Nephron progenitor cell (in vitro differentiated cells): ENCODE measurements around the gene CHAT.

ENCODE experiments used
- DNase-seq: peaks from one replicate; pipeline ENCODE4 v3.0.0; 2021
- H3K27ac Mint-ChIP-seq: 2 replicates; pipeline ENCODE4 v1.8.0; 2021; ENCODE audit warnings: mild to moderate bottlenecking, moderate library complexity, mixed read lengths
- H3K27me3 Mint-ChIP-seq: 2 replicates; pipeline ENCODE4 v1.8.0; 2021; ENCODE audit warnings: mild to moderate bottlenecking, low read depth, mixed read lengths; ENCODE audit not compliant: poor library complexity
- H3K36me3 Mint-ChIP-seq: 2 replicates; pipeline ENCODE4 v1.8.0; 2021; ENCODE audit warnings: low read depth, mixed read lengths
- H3K4me1 Mint-ChIP-seq: 2 replicates; pipeline ENCODE4 v1.8.0; 2021; ENCODE audit warnings: mixed read lengths
- H3K4me3 Mint-ChIP-seq: 2 replicates; pipeline ENCODE4 v1.8.0; 2021; ENCODE audit warnings: mild to moderate bottlenecking, moderate library complexity, mixed read lengths
- H3K9me3 Mint-ChIP-seq: 2 replicates; pipeline ENCODE4 v1.8.0; 2021; ENCODE audit warnings: mild to moderate bottlenecking, moderate library complexity, mixed read lengths
- CTCF ChIP-seq: fragments of 200-600 bp; sonication (generic); IDR thresholded peaks from 2 replicates; pipeline ENCODE4 v1.5.0; 2021; ENCODE audit warnings: antibody characterized with exemption

CHAT gene

GRCh38 chr10:49620286-49620810 lies 6.5 kb downstream of the CHAT start:
- no peak overlapping the region for H3K4me3 Mint-ChIP-seq
- no peak for DNase-seq
- no peak for TF ChIP-seq CTCF

GRCh38 chr10:49620841-49621378 lies 7.1 kb downstream of the CHAT start:
- H3K27ac Mint-ChIP-seq: no peak overlapping the region
- TF ChIP-seq CTCF: no peak
- DNase-seq: no peak
- H3K36me3 Mint-ChIP-seq: no peaks in the 10 kb centered on the region
- peaks cover 9% of the 10 kb centered on the region for H3K4me1 Mint-ChIP-seq
- H3K9me3 Mint-ChIP-seq: no peaks in the 10 kb centered on the region
- H3K27me3 Mint-ChIP-seq: peaks cover 81% of the 10 kb centered on the region
- H3K4me3 Mint-ChIP-seq: no peak overlapping the region

More at GRCh38 chr10:49620286-49620810, 6.5 kb downstream of the CHAT start:
- H3K4me1 Mint-ChIP-seq: peaks cover 9% of the 10 kb centered on the region
- peaks cover 85% of the 10 kb centered on the region for H3K27me3 Mint-ChIP-seq
- H3K36me3 Mint-ChIP-seq: no peaks in the 10 kb centered on the region
- H3K9me3 Mint-ChIP-seq: no peaks in the 10 kb centered on the region
- no peak overlapping the region for H3K27ac Mint-ChIP-seq

GRCh38 chr10:49621561-49621960 lies 7.7 kb downstream of the CHAT start:
- Mint-ChIP-seq H3K27ac (no peak overlapping the region), H3K4me3 (no peak overlapping the region), H3K27me3 (peaks cover 79% of the 10 kb centered on the region), H3K36me3 (no peaks in the 10 kb centered on the region), H3K4me1 (peaks cover 9% of the 10 kb centered on the region), H3K9me3 (no peaks in the 10 kb centered on the region)
- TF ChIP-seq CTCF: no peak
- DNase-seq: no peak

- Mint-ChIP-seq H3K9me3 (no peaks in the 10 kb centered on the region), H3K27me3 (peaks cover 74% of the 10 kb centered on the region)
Observed at GRCh38 chr10:49622426-49623425, 8.9 kb downstream of the CHAT start.

GRCh38 chr10:49624629-49625028 lies 10.8 kb downstream of the CHAT start:
- Mint-ChIP-seq H3K4me3 (no peak overlapping the region), H3K27me3 (peaks cover 55% of the 10 kb centered on the region), H3K9me3 (no peaks in the 10 kb centered on the region), H3K27ac (no peak overlapping the region), H3K36me3 (no peaks in the 10 kb centered on the region), H3K4me1 (peaks cover 9% of the 10 kb centered on the region)
- no peak for DNase-seq
- no peak for TF ChIP-seq CTCF

More at GRCh38 chr10:49622426-49623425, 8.9 kb downstream of the CHAT start:
- no peak for DNase-seq
- Mint-ChIP-seq H3K36me3 (no peaks in the 10 kb centered on the region), H3K4me3 (no peak overlapping the region), H3K4me1 (peaks cover 9% of the 10 kb centered on the region), H3K27ac (no peak overlapping the region)
- TF ChIP-seq CTCF: no peak
